Measurements from ENCODE around the gene FLT3LG.

The FLT3LG gene

DNA sequence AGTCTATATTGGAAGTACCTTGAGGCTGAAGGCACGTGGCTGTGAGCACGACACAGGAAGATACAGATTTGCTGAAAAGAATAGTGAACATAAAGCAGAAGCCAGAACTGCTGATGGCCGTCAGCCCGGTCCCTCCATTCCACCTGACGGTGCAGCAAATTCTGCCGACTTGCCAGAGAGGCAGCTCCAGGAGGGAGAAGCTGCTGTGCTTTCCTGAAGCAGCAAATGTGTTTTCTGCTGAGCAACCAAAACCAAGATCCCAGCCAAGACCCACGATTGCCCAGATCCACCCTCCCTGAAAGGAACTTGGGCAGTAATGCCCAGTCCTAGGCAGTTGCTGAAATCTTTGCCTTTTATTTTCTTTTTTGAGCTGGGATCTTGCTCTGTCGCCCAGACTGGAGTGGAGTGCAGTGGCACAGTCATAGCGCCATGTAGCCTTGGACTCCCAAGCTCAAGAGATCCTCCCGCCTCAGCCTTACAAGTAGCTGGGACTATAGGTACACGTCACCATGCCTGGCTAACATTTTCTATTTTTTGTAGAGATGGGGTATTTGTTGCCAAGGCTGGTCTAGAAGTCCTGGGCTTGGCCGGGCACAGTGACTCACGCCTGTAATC lies 46.8 kb downstream of the FLT3LG start:
- DNase-seq: no peak

DNA sequence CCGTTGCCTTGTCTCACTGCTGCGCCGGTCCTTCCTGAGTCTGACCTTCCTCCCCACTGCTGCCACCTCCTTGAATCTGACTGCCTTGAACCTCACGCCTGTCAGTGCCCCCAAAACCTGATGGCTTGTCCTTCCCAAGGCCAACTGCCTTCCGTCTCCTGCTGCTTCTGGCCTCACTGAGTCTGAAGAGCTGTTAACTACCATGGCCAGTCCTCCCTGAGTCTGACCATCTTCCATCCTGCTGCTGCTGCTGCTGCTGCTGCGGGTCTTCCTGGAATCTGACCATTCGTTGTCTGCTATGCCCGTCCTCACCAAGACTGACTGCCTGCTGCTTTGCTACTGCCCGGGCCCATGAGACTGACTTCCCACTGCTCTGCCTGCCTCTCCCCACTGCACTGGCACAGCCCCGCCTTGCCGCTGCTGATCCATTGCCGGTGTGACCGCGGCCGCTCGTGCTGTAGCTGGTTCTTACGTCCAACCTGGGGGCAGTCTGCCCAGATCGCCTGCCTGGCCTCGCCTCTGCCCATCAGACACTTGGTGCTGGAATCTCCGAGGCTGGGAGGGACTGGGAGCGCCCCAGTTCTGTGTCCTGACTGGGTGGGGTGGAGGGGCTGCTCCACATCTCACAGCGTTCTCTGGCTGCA lies 50.9 kb downstream of the FLT3LG start:
- DNase-seq: no peak

DNA sequence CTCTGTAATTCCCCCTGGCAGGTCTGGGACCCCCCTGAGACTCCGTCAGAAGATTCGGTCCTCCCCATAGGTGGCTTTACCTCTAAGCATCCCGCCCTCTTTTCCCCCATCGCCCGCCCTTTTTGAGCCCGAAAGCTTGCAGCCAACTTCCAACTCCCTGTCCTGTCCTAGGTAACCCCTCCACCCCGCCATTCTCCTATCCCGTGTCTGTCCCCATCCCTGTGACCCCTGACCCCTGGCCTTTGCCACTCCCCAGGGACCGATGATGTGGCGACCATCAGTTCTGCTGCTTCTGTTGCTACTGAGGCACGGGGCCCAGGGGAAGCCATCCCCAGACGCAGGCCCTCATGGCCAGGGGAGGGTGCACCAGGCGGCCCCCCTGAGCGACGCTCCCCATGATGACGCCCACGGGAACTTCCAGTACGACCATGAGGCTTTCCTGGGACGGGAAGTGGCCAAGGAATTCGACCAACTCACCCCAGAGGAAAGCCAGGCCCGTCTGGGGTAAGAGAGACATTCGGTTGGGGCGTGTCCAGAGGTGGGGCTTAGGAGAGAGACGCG lies 54.3 kb downstream of the FLT3LG start:
- DNase-seq: no peak

DNA sequence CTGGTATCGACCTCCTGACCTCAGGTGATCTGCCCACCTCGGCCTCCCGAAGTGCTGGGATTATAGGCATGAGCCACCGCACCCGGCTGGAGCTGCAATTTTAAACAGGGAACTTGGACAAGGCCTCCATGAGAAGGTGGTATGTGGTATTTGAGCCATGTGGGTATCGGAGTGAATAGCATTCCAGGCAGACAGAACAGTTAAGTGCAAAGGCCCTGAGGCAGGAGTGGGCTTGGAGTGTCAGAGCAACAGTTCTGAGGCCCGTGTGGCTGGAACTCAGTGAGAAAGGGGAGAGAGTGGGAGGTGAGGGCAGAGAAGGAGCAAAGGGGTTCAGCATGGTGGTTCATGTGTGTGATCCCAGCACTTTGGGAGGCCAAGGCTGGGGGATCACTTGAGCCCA lies 56.7 kb downstream of the FLT3LG start:
- no peak for DNase-seq

DNA sequence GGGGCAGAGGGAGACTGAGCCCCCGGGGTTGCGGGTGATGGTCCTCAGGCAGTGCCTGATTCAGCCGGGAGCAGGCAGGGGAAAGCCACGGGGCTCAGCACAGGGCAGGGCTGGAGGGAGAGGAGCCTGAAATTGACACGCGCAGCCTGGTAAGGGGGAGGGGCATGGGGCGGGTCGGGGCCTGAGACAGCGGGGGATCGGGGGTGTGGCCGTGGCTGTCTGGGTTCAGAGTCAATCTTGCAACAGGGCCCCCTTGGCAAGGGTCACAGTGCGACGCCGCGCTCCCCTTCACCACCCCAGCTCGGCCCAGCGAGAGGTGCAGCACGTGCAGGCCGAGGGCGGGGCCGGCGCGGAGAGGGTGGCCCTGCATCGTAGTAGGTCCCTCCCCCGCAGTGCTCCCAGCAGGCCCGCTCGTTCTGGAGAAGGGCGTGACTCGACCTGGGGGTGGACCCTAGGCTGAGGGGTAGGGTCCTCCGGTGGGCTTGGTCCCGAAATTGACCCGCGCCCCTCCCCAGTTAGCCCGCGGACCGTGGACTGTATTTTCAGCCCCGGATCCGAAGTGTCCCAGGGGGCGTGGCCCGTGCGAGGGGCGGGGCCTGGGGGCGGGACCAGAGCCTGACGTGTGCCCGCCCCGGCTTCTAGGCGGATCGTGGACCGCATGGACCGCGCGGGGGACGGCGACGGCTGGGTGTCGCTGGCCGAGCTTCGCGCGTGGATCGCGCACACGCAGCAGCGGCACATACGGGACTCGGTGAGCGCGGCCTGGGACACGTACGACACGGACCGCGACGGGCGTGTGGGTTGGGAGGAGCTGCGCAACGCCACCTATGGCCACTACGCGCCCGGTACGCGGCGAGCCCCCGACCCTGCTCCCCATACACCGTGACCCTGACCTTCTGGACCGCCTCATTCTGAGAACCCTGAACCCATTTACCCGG lies 59.8 kb downstream of the FLT3LG start:
- peak; percentile 84 to 85 for DNase-seq

DNA sequence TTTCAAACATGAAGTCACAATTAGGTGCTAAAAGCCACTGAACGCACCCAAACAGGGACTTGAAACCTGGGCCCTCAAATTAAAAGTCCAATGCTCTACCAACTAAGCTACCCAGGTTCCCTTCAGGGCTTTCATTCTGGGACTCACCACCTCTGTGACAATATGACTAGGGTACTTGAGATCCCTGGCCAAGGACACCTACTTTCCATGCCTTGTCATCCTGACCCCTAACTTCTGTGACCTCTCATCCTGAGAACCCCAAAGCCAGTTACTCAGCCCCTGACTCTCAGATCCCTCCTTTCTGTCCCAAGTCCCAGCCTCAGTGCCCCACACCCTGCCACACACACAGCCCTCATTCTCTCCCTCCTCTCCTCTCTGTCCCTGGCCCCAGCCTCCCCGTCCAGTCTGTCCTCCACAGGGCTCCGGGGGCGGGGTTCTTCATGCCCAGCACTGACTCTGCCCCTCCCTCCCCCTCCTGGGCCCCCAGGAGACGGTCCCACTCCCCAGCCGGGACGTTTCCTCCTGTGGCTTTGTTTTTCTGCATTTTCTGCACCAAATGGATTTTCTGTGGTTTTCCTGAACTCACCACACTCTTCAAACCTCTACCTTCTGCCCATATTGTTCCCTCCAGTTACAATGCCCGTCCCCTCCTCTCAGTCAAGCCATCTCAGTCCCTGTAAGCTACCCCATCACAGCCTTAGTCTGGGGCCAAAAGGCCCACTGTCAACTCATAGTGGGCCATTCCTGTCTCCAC lies 60.8 kb downstream of the FLT3LG start:
- DNase-seq: no peak
